Vagina (tissue), 2 donors: ENCODE results near the gene IL1F10. TPM values are rescaled to one million over a fixed set of nuclear protein-coding genes. Genes with fewer than 3 reads are reported as not detected.

Experiments used
- DNase-seq, 2 donors: peaks; one replicate each; pipeline ENCODE4 v3.0.0-alpha.2; 2017; ENCODE audit errors: extremely low spot score in 2 of 2
- H3K27ac ChIP-seq: fragments of 200-600 bp; sonication (generic); one replicate; pipeline ENCODE4 v1.5.1; 2019
- H3K27me3 ChIP-seq: fragments of 200-600 bp; sonication (generic); one replicate; pipeline ENCODE4 v1.5.1; 2019
- H3K36me3 ChIP-seq, 2 donors: fragments of 200-600 bp; sonication (generic); one replicate each; pipeline ENCODE4 v1.5.1; 2017 to 2019
- H3K4me1 ChIP-seq: fragments of 200-600 bp; sonication (generic); one replicate; pipeline ENCODE4 v1.5.1; 2019
- H3K4me3 ChIP-seq, 2 donors: fragments of 200-600 bp; sonication (generic); 1 replicate in 1 of 2; 2 replicates in 1 of 2; pipeline ENCODE4 v1.5.1; 2016 to 2019
- H3K9me3 ChIP-seq: fragments of 200-600 bp; sonication (generic); one replicate; pipeline ENCODE4 v1.5.1; 2019
- CTCF ChIP-seq, 3 experiments: fragments of 450-650 bp in 2 of 3; fragments of 200-600 bp in 1 of 3; sonication (generic) in 1 of 3; IDR thresholded peaks; one replicate each; pipeline ENCODE4 v1.5.1; 2017 to 2019; ENCODE audit warnings: antibody characterized with exemption in 3 of 3, mild to moderate bottlenecking in 2 of 3, moderate library complexity in 2 of 3
- POLR2A ChIP-seq, 2 donors: fragments of 450-650 bp; IDR thresholded peaks; one replicate each; pipeline ENCODE4 v1.6.1; 2017; ENCODE audit warnings: antibody characterized with exemption in 2 of 2, mild to moderate bottlenecking in 2 of 2, moderate library complexity in 2 of 2
- POLR2AphosphoS5 ChIP-seq, 2 donors: sonication (generic); formaldehyde crosslinking; IDR thresholded peaks; one replicate each; pipeline ENCODE4 v1.9.0; 2017; ENCODE audit warnings: antibody characterized with exemption in 2 of 2, mild to moderate bottlenecking in 2 of 2, low read depth in 1 of 2; ENCODE audit not compliant: insufficient read depth in 1 of 2
- intact Hi-C: fragments of 100-400 bp; cut with DNase I; formaldehyde crosslinking; loops from one replicate; pipeline ENCODE4 v1.15.1; 2023
- total RNA-seq: library from RNA; depleted of rRNA; stranded (reverse); fragments of >200 nt; gene quantifications from one replicate; pipeline ENCODE4 v1.2.3, GENCODE V29; 2016

Gene IL1F10
- total RNA-seq, 1 donor from 2014 or later, result not detected

GRCh38 chr2:113050921-113051895 is 16.6 kb upstream of the IL1F10 start:
- H3K4me1 ChIP-seq, result no peaks in the 10 kb centered on the region
- intact Hi-C loops, result no loop called here
- TF ChIP-seq POLR2A (IDR thresholded peaks at IDR 0.05) (no peak), POLR2AphosphoS5 (IDR thresholded peaks at IDR 0.05; ENCODE audit: insufficient read depth in 1 of 2, low read depth in 1 of 2) (no peak), CTCF (IDR thresholded peaks at IDR 0.05) (no peak)
- H3K36me3 ChIP-seq, result no peaks in the 10 kb centered on the region
- DNase-seq, result peak; percentile 61 to 82
- no peaks in the 10 kb centered on the region for H3K27me3 ChIP-seq
- no peaks in the 10 kb centered on the region for H3K9me3 ChIP-seq
- no peak overlapping the region for H3K4me3 ChIP-seq
- no peak overlapping the region for H3K27ac ChIP-seq

- Histone ChIP-seq H3K36me3 (no peaks in the 10 kb centered on the region), H3K9me3 (no peaks in the 10 kb centered on the region), H3K4me1 (no peaks in the 10 kb centered on the region), H3K27me3 (no peaks in the 10 kb centered on the region), H3K4me3 (no peak within 1 kb of the TSS), H3K27ac (no peak within 1 kb of the TSS)
- no peak for DNase-seq
- intact Hi-C loops, result no loop called here
- TF ChIP-seq CTCF (IDR thresholded peaks at IDR 0.05) (no peak), POLR2AphosphoS5 (IDR thresholded peaks at IDR 0.05; ENCODE audit: insufficient read depth in 1 of 2, low read depth in 1 of 2) (no peak), POLR2A (IDR thresholded peaks at IDR 0.05) (no peak)
Measured at GRCh38 chr2:113052396-113052917, 15.3 kb upstream of the IL1F10 start, which contains the start of gene IL36B. IL36B (minus strand) TSS chr2:113052867.

- no peaks in the 10 kb centered on the region for H3K4me1 ChIP-seq
- TF ChIP-seq POLR2AphosphoS5 (IDR thresholded peaks at IDR 0.05; ENCODE audit: insufficient read depth in 1 of 2, low read depth in 1 of 2), result no peak
- H3K36me3 ChIP-seq, result no peaks in the 10 kb centered on the region
- DNase-seq, result peak; percentile 40 to 42
- no peak overlapping the region for H3K27ac ChIP-seq
- H3K4me3 ChIP-seq, result no peak overlapping the region
- H3K27me3 ChIP-seq, result no peaks in the 10 kb centered on the region
- intact Hi-C loops, result no loop called here
- H3K9me3 ChIP-seq, result no peaks in the 10 kb centered on the region
Measured at GRCh38 chr2:113053666-113054065, 14.1 kb upstream of the IL1F10 start.

GRCh38 chr2:113054066-113054465 is 13.7 kb upstream of the IL1F10 start:
- Histone ChIP-seq H3K4me3 (no peak overlapping the region), H3K4me1 (no peaks in the 10 kb centered on the region), H3K27me3 (no peaks in the 10 kb centered on the region), H3K27ac (no peak overlapping the region), H3K9me3 (no peaks in the 10 kb centered on the region), H3K36me3 (no peaks in the 10 kb centered on the region)
- no peak for TF ChIP-seq POLR2A (IDR thresholded peaks at IDR 0.05)
- TF ChIP-seq POLR2AphosphoS5 (IDR thresholded peaks at IDR 0.05; ENCODE audit: insufficient read depth in 1 of 2, low read depth in 1 of 2), result no peak
- TF ChIP-seq CTCF (IDR thresholded peaks at IDR 0.05), result no peak
- intact Hi-C loops, result no loop called here
- peak; percentile 22 to 42 for DNase-seq

GRCh38 chr2:113056521-113056920 is 11.2 kb upstream of the IL1F10 start:
- no peaks in the 10 kb centered on the region for H3K36me3 ChIP-seq
- H3K4me1 ChIP-seq, result no peaks in the 10 kb centered on the region
- TF ChIP-seq POLR2A (IDR thresholded peaks at IDR 0.05) (no peak), CTCF (IDR thresholded peaks at IDR 0.05) (no peak), POLR2AphosphoS5 (IDR thresholded peaks at IDR 0.05; ENCODE audit: insufficient read depth in 1 of 2, low read depth in 1 of 2) (no peak)
- intact Hi-C loops, result no loop called here
- DNase-seq, result peak in 1 of 2 donors; percentile 18
- no peak overlapping the region for H3K4me3 ChIP-seq
- H3K27me3 ChIP-seq, result no peaks in the 10 kb centered on the region
- H3K27ac ChIP-seq, result no peak overlapping the region
- no peaks in the 10 kb centered on the region for H3K9me3 ChIP-seq
